Prostate gland (tissue), 2 donors: Measurements from ENCODE around the gene EZH1. TPM values are rescaled to one million over a fixed set of nuclear protein-coding genes. Genes with fewer than 3 reads are reported as not detected.

Experiments
- DNase-seq: peaks from one replicate; pipeline ENCODE4 v3.0.0-alpha.2; 2019; ENCODE audit warnings: low spot score
- H3K27ac ChIP-seq, 2 donors: fragments of 200-600 bp; sonication (generic); 2 replicates each; pipeline ENCODE4 v1.5.1; 2017 to 2019
- H3K27me3 ChIP-seq: fragments of 200-600 bp; sonication (generic); replicated peaks from 2 replicates; pipeline ENCODE4 v1.5.1; 2019; ENCODE audit not compliant: insufficient read depth
- H3K36me3 ChIP-seq, 2 donors: fragments of 200-600 bp; sonication (generic); 1 replicate in 1 of 2; 2 replicates in 1 of 2; pipeline versions ENCODE4 v1.5.1 to v1.8.1; 2017 to 2019
- H3K4me1 ChIP-seq: fragments of 200-600 bp; sonication (generic); replicated peaks from 2 replicates; pipeline ENCODE4 v1.5.1; 2019
- H3K4me3 ChIP-seq, 2 donors: fragments of 200-600 bp; sonication (generic); 2 replicates each; pipeline ENCODE4 v1.5.1; 2017 to 2019
- H3K9me3 ChIP-seq: fragments of 200-600 bp; sonication (generic); 2 replicates; pipeline ENCODE4 v1.5.1; 2017
- CTCF ChIP-seq, 4 experiments: fragments of 200-600 bp in 2 of 4; fragments of 450-650 bp in 2 of 4; sonication (generic) in 2 of 4; IDR thresholded peaks; 1 replicate in 3 of 4; 2 replicates in 1 of 4; pipeline ENCODE4 v1.5.1; 2016 to 2019; ENCODE audit warnings: antibody characterized with exemption in 4 of 4, mild to moderate bottlenecking in 2 of 4, moderate library complexity in 2 of 4
- POLR2A ChIP-seq: fragments of 450-650 bp; IDR thresholded peaks from one replicate; pipeline ENCODE4 v1.6.1; 2016; ENCODE audit warnings: antibody characterized with exemption, mild to moderate bottlenecking
- POLR2AphosphoS5 ChIP-seq: sonication (generic); formaldehyde crosslinking; IDR thresholded peaks from one replicate; pipeline ENCODE4 v1.6.1; 2017; ENCODE audit warnings: antibody characterized with exemption
- whole genome bisulfite sequencing: methylation state at CpG from one replicate; pipeline ENCODE4 v1.1.5; 2018; 5-methylcytosine and 5-hydroxymethylcytosine counted together
- intact Hi-C: fragments of 100-400 bp; cut with DNase I; formaldehyde crosslinking; loops from one replicate; pipeline ENCODE4 v1.14.2; 2022
- total RNA-seq, 2 donors: library from RNA; depleted of rRNA; stranded (reverse); fragments of >200 nt; gene quantifications; one replicate each; pipeline ENCODE4 v1.1.0, GENCODE V29; 2016

Gene EZH1
- total RNA-seq, 2 donors from 2014 or later = 28.5 to 61.2 TPM

- no peak for DNase-seq
- H3K4me3 ChIP-seq = no peak overlapping the region
- no peaks in the 10 kb centered on the region for H3K36me3 ChIP-seq
- WGBS = 27% methylated on average over 52 of the region's 52 CpGs
- no peaks in the 10 kb centered on the region for H3K9me3 ChIP-seq
- no peak overlapping the region for H3K27ac ChIP-seq
- no peaks in the 10 kb centered on the region for H3K4me1 ChIP-seq
- H3K27me3 ChIP-seq = no peaks in the 10 kb centered on the region
- TF ChIP-seq POLR2A (no peak), CTCF (IDR thresholded peaks at IDR 0.05) (no peak), POLR2AphosphoS5 (no peak)
- intact Hi-C loops = no loop called here
Observed at GRCh38 chr17:42784811-42785592, 40.2 kb upstream of the EZH1 start.

GRCh38 chr17:42784409-42784808 is 39.6 kb upstream of the EZH1 start:
- H3K4me3 ChIP-seq = no peak overlapping the region
- H3K27me3 ChIP-seq = no peaks in the 10 kb centered on the region
- TF ChIP-seq POLR2A (no peak), POLR2AphosphoS5 (no peak), CTCF (IDR thresholded peaks at IDR 0.05) (no peak)
- H3K27ac ChIP-seq = no peak overlapping the region
- intact Hi-C loops = no loop called here
- H3K9me3 ChIP-seq = no peaks in the 10 kb centered on the region
- no peaks in the 10 kb centered on the region for H3K4me1 ChIP-seq
- DNase-seq = no peak
- H3K36me3 ChIP-seq = no peaks in the 10 kb centered on the region
- 50% methylated on average over 25 of the region's 25 CpGs for WGBS

DNA sequence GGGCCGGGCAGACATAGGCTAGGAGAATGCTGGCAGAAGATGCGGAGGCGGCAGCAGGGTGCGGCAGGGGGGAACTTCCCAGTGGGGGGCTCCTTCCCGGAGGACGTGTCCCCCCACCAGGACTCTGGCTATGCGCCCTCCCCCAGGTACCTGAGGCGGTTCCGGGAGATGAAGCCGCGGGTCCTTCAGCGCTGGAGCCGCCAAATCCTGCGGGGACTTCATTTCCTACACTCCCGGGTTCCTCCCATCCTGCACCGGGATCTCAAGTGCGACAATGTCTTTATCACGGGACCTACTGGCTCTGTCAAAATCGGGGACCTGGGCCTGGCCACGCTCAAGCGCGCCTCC is 38.9 kb upstream of the EZH1 start:
- DNase-seq = no peak
- TF ChIP-seq POLR2A (no peak), POLR2AphosphoS5 (no peak), CTCF (IDR thresholded peaks at IDR 0.05) (no peak)
- H3K9me3 ChIP-seq = no peaks in the 10 kb centered on the region
- H3K27ac ChIP-seq = no peak overlapping the region
- WGBS = 32% methylated on average over 22 of the region's 22 CpGs
- no peaks in the 10 kb centered on the region for H3K4me1 ChIP-seq
- no peak overlapping the region for H3K4me3 ChIP-seq
- no peaks in the 10 kb centered on the region for H3K36me3 ChIP-seq
- H3K27me3 ChIP-seq = no peaks in the 10 kb centered on the region
- intact Hi-C loops = no loop called here

- H3K4me3 ChIP-seq = peak overlapping the region in 1 of 2 donors; percentile 48
- H3K36me3 ChIP-seq = no peaks in the 10 kb centered on the region
- WGBS = 52% methylated on average over 9 of the region's 9 CpGs
- H3K9me3 ChIP-seq = no peaks in the 10 kb centered on the region
- TF ChIP-seq POLR2AphosphoS5 (no peak), POLR2A (no peak), CTCF (IDR thresholded peaks at IDR 0.05) (no peak)
- no peak overlapping the region for H3K27ac ChIP-seq
- DNase-seq = no peak
- intact Hi-C loops = no loop called here
- no peaks in the 10 kb centered on the region for H3K4me1 ChIP-seq
- H3K27me3 ChIP-seq = no peaks in the 10 kb centered on the region
Observed at GRCh38 chr17:42783062-42783790, 38.4 kb upstream of the EZH1 start.
